Uterus (tissue), 2 donors: ENCODE data around the gene CIBAR2.

Experiments used
- CTCF ChIP-seq, 4 experiments: fragments of 200-600 bp in 2 of 4; fragments of 450-650 bp in 2 of 4; sonication (generic) in 2 of 4; IDR thresholded peaks; one replicate each; pipeline ENCODE4 v1.5.1; 2016 to 2019; ENCODE audit warnings: antibody characterized with exemption in 4 of 4, mild to moderate bottlenecking in 2 of 4, moderate library complexity in 1 of 4
- POLR2A ChIP-seq, 2 donors: fragments of 450-650 bp; IDR thresholded peaks; one replicate each; pipeline ENCODE4 v1.6.1; 2016; ENCODE audit warnings: antibody characterized with exemption in 2 of 2, mild to moderate bottlenecking in 1 of 2, moderate library complexity in 1 of 2

DNA sequence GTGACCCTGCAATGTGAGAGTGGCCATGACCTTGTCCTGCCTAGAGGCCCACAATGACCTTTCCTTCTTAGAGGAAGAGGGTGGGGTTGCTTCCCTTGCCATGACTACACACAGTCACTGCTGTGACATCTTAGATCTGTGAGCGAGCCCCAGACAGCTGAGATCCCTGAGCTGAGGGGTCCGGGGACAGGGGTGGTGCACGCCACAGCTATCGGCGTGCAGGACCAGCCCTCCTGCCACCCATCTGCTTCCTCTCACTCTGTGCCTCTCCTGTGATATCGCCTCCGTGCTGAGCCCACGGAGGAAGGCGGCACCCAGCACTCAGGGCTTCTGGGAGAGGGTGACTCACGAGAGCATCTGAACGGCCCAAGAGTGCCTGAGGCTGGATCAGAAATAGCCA, 49.4 kb downstream of the CIBAR2 start:
- TF ChIP-seq CTCF (IDR thresholded peaks at IDR 0.05) (no peak), POLR2A (IDR thresholded peaks at IDR 0.05) (no peak)
